HG03097 (cell line): Measurements from ENCODE around the gene TRABD2A.

ENCODE experiments used
- ATAC-seq: cut with Tn5 transposase; IDR thresholded peaks from one replicate; pipeline ENCODE4 v1.9.1; 2021; ENCODE audit not compliant: unreplicated experiment, low FRiP score

The TRABD2A gene

GRCh38 chr2:84829693-84830092 is 51.2 kb downstream of the TRABD2A start:
- ATAC-seq: no peak

- ATAC-seq: no peak
Observed at GRCh38 chr2:84827978-84828575, 52.8 kb downstream of the TRABD2A start.

GRCh38 chr2:84823788-84824187 is 57.1 kb downstream of the TRABD2A start:
- ATAC-seq: no peak

DNA sequence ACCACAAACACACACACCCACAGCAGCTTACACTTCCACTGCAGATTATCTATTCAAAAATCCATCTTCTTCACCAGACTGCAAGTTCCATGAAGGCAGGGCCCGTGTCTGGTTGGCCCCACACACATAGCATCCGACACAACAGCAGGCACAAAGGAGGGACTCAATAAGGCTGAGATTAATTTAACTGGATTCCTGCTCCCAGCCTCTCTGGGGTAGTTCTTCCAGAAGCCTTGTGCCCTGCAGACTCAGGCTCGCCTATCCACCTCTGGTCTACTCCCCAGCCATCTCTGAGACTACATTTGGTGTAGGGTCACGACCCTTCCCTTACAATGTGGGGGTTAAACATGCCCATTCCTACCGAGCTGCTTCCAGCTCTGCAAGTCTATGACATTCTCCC is 57.7 kb downstream of the TRABD2A start:
- no peak for ATAC-seq

- no peak for ATAC-seq
Observed at GRCh38 chr2:84821806-84822205, 59.1 kb downstream of the TRABD2A start.

- peak; percentile 91 for ATAC-seq
Observed at GRCh38 chr2:84817239-84817655, 63.6 kb downstream of the TRABD2A start.

DNA sequence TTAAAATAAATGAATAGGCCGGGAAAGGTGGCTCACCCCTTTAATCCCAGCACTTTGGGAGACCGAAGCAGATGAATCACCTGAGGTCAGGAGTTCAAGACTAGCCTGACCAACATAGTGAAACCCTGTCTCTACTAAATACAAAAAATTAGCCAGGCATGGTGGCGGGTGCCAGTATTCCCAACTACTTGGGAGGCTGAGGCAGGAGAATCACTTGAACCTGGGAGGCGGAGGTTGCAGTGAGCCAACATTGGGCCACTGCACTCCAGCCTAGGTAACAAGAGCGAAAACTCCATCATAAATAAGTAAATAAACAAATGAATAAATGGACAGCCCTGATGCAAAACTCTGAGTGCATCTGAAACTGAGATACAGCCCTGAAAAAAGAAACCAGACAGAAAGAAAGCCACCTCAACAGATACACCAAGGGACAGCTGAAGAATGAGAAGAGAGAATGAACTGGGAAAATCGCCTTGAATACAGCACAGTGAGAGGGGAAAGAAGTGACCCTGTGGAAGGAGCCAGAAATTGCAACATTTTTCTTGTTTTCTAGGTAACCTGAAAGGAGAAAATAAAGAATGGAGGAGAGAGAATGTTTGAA is 64.4 kb downstream of the TRABD2A start:
- peak; percentile 68 for ATAC-seq

DNA sequence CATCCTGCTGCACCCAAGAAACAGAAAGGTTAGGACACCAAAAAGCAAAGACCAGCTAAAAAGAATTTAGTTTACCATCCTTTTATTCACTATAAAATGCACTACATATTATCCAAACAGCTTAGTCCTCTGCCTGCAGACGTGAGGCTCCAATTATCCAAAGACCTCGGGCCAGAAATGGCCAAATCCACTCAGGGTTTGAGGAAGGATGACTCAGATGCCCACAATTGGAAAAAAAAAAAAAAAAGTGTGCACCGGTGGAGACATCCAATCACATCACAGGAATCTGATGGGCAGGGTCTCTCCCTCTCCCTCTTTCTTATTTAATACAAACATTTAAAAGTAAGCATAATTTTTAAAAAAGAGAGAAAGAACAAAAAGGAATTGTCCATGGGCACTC is 65.7 kb downstream of the TRABD2A start:
- no peak for ATAC-seq

DNA sequence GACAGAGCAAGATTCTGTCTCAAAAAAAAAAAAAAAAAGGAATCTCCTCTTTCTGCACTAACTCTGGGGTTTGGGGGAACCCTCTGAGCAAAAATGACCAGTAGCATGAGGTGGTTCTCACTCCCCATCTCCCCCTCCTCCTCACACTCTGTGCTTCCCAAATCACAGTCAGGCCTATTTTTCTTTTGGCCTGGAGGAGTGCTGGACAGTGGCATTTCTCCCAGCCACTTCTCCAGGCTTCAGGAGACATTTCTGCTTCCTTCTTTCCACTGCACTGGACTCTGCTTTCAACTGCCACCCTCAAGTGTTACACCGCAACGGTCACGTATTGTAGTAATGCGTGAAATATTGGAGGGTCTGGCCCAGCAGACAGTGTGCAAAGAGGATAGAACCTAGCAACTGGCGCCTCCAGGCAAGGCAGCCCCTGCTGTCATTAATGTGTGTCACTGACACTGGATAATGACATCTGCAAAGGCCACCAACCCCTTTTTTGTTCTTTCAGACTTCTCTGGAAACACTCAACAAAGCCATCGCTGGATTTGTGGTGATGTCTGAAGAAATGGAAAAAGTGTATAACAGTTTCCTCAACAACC is 68.9 kb downstream of the TRABD2A start:
- ATAC-seq: no peak

DNA sequence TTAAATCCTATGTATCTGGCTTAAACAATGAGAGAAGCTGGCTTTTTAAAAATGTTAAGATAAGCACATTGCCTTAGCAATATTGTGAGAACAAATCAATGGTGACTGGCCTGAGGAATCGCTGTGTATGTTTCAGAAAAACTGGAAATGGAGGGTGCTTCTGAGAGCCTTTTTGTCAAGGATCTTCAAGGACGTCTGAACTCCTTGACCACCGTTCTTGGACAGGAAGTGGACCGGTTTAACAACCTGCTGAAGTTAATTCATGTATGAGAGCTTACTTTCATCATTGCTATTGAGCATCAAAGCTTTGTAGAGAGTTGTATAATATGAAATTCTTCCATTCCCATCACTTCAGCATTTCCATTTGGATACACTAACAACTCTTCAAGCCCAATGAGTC is 72.6 kb downstream of the TRABD2A start:
- ATAC-seq: no peak

- ATAC-seq: no peak
Observed at GRCh38 chr2:84807063-84807485, 73.8 kb downstream of the TRABD2A start.

DNA sequence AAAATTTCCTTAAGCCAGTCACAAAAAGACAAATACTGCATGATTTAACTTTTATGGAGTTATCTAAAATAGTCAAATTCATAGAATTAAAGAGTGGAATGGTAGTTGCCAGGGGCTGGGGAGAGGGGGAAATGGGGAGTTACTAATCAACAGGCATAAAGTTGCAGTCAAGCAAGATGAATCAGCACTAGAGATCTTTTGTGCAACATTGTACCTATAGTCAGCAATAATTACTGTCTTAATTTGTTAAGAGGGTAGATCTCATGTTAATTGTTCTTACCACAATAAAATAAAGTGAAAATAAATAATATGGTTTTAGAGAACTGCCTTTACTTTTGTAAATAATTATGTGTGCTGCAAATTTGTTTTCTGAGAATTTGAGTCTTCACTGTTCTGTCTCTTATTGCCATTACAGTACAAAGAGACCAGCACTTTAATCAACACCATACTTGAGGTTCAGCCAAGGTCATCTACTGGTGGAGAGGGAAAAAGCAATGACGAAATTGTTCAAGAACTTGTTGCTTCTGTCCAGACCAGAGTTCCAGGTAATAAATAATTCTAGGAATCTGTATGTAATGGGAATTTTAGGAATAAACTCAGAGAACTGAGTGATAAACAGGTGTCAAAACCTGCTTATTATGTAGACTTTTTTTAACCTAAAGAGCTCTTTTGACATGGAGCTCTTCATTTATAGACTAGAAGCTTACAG is 75.5 kb downstream of the TRABD2A start:
- no peak for ATAC-seq

- ATAC-seq: no peak
Observed at GRCh38 chr2:84801811-84802210, 79.1 kb downstream of the TRABD2A start.

DNA sequence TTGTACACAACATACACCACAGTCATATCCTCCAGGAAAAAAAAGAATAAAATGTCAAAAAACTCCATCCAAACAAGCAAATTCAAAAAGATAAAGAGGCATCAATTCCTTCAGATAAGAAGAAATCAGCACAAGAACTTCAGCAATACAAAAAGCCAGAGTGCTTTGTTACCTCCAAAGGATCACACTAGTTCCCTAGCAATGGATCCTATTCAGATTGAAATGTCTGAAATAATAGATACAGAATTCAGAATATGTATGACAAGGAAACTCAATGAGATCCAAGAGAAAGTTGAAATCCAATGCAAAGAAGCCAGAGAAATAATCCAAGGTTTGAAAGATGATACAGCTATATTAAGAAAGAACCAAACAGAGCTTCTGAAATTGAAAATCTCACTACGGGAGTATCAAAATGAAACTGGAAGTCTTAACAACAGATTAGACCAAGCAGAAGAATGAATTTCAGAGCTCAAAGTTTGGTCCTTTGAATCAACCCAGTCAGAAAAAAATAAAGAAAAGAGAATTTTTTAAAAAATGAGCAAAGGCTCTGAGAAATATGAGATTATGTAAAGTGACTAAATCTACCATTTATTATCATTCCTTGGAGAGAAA is 80.6 kb downstream of the TRABD2A start:
- ATAC-seq: peak; percentile 80

- no peak for ATAC-seq
Observed at GRCh38 chr2:84799772-84800171, 81.1 kb downstream of the TRABD2A start.

DNA sequence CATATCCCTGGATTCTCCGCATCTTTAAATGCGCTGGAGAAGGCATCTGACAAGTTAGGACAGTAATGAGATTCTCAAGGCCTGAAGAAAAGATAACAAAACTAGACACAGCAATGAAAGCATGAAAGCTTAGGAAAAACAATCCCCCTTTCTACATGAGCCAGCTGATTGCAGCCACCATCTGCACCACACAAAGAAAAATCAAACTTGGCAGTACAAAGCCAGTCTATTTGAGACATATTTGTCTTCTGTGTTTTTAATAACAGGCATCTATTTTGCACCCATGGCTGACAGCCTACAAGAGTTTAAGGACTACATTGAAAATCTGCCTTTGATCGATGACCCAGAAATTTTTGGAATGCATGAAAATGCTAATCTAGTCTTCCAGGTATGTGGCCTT is 83.6 kb downstream of the TRABD2A start:
- ATAC-seq: no peak

DNA sequence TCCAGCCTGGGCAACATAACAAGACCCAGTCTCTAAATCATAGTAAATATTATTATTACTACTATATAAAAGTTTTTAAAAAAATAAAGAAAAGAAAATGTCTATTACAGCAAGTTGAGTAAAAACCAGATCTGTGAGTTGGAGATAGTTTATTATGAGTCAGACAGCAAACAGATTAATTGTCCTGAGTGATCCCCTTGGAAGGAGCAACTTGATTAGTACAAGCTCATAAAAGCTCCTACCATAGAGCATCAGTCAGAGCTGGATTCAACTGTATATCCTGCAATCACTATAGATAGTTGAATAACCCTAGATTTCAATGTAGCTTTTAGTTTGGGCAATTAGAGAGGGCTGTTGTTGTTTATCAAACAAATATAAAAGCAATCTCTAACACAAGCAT is 84.1 kb downstream of the TRABD2A start:
- no peak for ATAC-seq

DNA sequence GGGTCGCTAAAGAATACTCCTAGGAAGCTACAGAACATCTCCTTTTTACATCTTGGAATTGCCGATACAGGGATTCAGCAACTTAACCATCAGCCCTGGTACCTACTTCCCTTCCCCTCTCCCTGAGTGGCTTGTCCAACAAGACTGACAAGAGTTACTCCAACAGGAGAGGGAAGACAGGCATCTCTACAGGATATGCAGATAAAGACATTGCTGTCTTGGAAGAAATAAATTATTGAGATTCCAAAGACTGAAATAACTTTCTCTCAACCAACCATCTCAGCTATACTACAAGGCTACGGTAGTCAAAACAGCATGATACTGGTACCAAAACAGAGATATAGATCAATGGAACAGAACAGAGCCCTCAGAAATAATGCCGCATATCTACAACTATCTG is 87.2 kb downstream of the TRABD2A start:
- no peak for ATAC-seq

- no peak for ATAC-seq
Observed at GRCh38 chr2:84792856-84793522, 87.9 kb downstream of the TRABD2A start.

DNA sequence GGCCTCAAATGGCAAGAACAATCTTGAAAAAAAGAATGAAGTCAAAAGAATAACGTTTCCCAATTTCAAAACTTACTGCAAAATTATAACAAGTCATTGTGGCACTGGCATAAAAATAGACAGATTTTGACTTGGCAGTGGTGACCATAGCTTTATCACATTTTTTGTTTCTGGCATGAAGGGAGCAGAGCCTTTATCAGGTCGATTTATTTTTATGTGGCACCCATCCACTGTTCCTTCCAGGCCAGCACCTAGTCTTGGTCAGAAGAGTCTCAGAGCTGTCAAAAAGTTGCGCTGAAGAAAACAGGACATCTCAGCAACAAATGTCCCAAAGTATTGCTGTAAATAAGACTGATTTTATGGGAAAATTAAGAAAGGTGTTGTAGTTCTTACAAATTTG is 92.4 kb downstream of the TRABD2A start:
- no peak for ATAC-seq

GRCh38 chr2:84788027-84788426 is 92.9 kb downstream of the TRABD2A start:
- ATAC-seq: no peak
